GM12874 (cell line): Measurements from ENCODE around the gene ROR1.

Experiments
- TF ChIP-seq, protein P1 (sequence below): IDR thresholded peaks from 2 replicates; pipeline ENCODE4 v1.5.1; 2011; ENCODE audit warnings: low read depth, mild to moderate bottlenecking, control low read depth, low read length, moderate library complexity; ENCODE audit not compliant: insufficient read depth

ROR1 gene

DNA sequence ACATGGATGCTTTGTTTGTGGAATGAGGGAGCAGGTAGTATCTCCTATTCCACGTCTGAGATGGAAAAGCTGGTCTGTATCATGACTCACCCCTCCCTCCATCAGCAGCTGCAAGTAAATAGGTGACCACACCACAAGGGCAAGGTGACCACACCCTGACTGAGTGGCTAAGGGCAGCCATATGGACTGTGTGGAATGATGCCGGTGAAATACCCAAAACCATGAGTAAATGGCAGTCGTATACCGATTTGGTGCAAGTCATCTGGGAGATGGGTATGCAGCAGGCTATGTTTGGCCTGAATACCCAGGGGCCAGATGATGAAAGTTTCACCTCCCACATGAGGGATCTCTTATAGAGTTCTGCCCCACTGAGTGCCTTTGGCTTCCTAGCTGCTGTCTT, 413.8 kb downstream of the ROR1 start:
- TF ChIP-seq, protein P1, sequence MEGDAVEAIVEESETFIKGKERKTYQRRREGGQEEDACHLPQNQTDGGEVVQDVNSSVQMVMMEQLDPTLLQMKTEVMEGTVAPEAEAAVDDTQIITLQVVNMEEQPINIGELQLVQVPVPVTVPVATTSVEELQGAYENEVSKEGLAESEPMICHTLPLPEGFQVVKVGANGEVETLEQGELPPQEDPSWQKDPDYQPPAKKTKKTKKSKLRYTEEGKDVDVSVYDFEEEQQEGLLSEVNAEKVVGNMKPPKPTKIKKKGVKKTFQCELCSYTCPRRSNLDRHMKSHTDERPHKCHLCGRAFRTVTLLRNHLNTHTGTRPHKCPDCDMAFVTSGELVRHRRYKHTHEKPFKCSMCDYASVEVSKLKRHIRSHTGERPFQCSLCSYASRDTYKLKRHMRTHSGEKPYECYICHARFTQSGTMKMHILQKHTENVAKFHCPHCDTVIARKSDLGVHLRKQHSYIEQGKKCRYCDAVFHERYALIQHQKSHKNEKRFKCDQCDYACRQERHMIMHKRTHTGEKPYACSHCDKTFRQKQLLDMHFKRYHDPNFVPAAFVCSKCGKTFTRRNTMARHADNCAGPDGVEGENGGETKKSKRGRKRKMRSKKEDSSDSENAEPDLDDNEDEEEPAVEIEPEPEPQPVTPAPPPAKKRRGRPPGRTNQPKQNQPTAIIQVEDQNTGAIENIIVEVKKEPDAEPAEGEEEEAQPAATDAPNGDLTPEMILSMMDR, result no peak

DNA sequence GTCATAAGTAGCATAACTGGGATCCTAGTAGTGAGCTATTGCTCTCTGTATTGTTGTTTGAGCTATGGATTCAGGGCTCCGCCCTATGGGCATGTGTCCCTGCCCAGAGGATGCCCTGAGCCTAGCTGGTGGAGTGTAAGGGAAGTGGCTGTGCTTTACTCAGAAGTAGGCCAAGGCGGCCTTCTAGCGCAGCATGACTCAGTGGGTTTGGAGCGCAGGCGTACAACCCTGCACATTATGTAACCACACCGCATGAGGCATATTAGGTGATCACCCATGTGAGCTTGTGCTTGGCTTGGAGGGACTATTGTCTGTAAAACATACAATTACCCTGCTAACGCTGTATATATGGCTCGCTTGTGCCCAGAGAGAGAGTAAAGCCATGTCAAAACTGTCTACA, 418.5 kb downstream of the ROR1 start:
- TF ChIP-seq, protein P1, result no peak

DNA sequence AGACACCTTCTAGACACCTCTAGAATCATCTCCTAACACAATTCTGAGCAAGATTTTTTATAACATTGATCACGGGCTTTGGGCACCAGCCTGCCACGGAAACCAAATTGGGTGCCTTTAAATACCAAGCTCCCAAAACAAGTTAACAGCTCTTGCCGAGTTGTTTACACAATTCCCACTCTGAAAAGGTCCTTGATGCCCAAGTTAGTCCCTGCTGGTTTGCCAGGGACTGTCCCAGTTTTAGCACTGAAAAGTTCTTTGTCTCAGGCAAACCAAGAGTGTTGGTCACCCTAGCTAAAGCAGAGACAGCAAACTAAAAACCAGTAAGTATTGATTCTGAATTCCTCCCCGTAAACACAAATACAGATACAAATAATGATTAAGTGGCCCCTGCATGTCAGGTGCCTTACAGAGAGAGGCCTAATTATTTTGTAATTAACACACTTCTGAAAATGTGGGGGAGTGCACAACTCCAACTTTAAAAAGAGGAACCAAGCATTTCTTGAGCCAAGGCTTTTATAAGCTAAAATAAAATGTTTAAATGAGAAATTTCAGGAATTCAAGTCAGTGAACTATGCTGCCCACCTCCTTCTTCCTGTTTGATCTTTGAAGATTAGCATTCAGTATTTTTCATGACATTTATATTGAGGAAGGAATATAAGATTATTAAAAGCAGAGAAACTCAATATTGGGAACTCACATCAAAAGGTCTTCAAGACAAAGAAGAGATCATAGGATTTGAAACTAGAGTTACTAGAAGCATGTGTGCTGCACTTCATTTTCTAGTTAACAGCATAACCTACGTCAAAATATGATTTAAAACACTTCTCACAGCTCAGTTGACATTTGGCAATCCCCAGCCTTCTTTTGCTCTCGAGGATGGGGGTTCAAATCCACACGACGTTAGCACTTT, 420.6 kb downstream of the ROR1 start:
- TF ChIP-seq, protein P1, result no peak

DNA sequence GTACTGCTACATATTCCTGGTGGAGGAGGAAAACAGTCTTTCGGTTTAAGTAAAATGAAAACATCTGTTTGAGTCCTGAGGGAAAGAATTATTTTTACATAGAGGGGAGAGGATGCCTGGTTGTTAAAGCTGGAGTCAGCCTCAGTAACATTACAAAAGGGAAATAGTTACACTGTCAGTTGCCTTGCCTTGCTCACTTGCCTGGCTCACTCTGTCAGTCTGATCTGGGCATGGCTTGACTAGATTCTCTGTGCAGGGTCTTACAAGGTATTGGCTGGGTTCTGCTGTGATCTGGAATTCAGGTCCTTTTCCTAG, 421.2 kb downstream of the ROR1 start:
- TF ChIP-seq, protein P1, result no peak

DNA sequence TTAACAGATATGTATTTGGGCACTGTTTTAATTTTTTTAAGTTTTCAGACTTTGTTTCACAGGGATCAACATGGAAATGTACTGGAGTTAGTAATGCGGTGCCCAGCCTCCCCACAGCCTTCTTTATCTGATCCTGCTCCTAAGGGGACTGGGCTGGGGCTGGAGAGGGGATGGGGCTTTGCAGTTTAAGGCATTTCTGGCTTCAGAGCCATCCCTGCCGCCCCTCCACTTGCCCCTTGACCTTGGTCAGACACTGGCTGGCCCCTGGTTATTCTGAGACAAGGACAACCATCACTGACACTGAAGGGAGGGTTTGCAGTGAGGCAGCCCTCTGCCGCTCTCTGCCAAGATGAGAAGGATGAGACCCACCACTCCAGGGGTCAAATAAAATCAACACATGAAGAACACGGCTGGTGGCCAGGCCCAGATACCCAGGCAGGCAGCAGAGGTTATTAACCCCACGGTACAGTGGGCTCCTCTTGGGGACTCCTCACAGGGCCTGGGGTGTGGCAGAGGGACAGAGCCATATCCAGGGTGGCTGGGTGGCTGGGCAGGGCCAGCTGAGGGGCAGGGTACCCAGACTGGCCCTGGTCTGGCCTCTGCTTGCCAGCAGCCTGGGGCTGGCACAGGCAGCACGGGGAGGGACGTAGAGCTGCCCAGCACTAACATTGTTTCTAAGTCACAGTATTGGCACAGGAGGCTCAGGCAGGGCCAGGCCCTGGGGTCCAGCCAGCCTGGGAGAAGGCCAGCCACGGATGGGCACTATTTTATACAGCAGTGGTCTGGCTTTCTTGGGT, 422.5 kb downstream of the ROR1 start:
- TF ChIP-seq, protein P1, result no peak

DNA sequence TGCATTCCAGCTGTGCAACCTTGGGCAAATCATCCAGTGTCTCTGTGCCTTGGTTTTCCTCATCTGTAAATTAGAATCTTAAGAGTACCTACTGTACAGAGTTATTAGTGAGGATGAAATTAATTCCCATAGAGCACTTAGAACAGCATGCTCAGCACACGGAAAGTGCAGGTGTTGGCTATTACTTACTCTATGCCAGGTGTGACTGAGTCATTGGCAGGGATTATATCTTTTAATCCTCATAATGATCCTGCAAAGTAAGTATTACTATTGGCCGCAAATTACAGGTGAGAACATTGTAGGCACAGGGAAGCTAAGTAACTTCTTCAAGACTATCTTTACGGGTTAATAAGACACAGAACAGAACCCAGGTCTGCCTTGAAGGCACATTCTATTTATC, 423.3 kb downstream of the ROR1 start:
- TF ChIP-seq, protein P1, result no peak

DNA sequence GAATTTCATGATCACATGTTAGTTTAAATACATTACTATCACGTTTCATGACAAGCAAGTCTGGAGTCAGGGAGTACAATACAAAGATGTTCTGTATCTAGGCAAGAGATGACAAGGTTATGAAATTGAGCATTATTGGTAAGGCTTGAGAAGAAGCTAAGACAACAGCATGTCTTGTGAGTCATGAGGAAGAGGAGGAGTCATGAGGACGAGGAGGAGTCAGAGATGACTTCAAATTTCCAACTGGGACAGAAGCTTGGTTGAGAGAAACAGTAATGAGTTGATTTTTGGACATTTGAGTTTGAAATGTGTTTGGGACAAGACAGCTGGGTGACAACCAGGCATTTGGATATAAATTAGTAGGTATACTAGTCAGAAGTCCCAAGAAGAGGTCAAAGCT, 425.3 kb downstream of the ROR1 start:
- TF ChIP-seq, protein P1, result no peak
